KBM-7 (cell line): Measurements from ENCODE around the gene OGDH.
"Not testable (repeated sequence)": the region's sequence is repeated elsewhere in the genome, so short reads cannot be mapped to it uniquely, and the experiment has no call there.

Source experiments
- DNase-seq: peaks from one replicate; pipeline ENCODE4 v3.0.0-alpha.2; 2015
- in situ Hi-C: fragments of 300-500 bp; cut with MboI; formaldehyde crosslinking; loops from 2 replicates; pipeline ENCODE4 v1.14.3; 2020; ENCODE audit warnings: low sequenced_read_pairs, low pct_unique_long_range_greater_than_20kb, mixed read lengths

The OGDH gene

GRCh38 chr7:44713680-44714335 lies 107.4 kb downstream of the OGDH start:
- no peak for DNase-seq
- in situ Hi-C loops = no loop called here

DNA sequence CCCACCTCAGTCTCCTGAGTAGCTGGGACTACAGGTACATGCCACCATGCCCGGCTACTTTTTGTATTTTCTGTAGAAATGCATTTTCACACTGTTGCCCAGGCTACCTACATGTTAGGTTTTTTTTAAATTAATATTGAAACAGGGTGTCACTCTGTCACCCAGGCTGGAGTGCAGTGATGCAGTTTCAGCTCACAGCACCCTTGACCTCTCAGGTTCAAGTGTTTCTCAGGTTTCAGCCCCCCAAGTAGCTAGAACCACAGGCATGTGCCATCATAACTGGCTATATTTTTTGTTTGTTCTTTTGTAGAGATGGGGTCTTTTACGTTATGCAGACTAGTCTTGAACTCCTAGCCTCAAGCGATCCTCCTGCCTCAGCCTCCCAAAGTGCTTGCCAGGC lies 109.8 kb downstream of the OGDH start:
- in situ Hi-C loops = no loop called here
- no peak for DNase-seq

DNA sequence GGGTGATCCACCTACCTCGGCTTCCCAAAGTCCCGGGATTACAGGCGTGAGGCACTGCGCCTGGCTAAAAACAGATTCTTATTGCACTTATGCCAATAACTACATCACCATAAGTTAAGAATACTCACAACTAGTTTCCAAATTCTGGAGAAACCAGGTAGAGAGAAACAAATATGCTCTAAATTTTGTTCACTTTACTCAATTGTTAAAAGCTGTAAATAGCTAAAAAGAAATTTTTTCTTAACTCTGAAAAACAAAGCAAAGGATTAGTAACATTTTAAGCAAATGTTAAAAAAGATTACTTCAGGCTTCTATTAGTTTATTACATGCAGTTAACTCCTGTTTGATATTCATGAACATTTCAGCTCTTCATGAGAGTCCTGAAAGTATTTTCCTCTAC lies 113.9 kb downstream of the OGDH start:
- in situ Hi-C loops = no loop called here
- DNase-seq = no peak

DNA sequence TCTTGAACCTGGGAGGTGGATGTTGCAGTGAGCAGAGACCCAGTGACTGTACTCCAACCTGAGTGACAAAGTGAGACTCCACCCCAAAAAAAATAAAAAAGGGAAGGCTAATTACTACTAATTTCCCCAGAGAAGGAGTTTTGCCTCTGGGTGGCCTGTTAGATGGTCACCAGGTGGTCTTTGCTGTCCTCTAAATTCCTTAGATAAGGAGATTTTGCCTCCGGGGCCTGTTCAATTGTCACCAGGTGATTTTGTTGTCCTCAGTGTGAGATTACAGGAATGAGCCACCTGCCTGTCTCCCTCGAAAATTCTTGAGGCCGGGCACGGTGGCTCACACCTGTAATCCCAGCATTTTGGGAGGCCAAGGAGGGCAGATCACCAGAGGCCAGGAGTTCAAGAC lies 117.8 kb downstream of the OGDH start:
- in situ Hi-C loops = no loop called here

GRCh38 chr7:44726250-44726649 lies 119.8 kb downstream of the OGDH start:
- in situ Hi-C loops = not testable (repeated sequence)

More for the DNA sequence above, 117.8 kb downstream of the OGDH start:
- no peak for DNase-seq

GRCh38 chr7:44727158-44727936 lies 120.9 kb downstream of the OGDH start:
- in situ Hi-C loops = no loop called here
- DNase-seq = no peak

More at GRCh38 chr7:44726250-44726649, 119.8 kb downstream of the OGDH start:
- DNase-seq = not testable (repeated sequence)

DNA sequence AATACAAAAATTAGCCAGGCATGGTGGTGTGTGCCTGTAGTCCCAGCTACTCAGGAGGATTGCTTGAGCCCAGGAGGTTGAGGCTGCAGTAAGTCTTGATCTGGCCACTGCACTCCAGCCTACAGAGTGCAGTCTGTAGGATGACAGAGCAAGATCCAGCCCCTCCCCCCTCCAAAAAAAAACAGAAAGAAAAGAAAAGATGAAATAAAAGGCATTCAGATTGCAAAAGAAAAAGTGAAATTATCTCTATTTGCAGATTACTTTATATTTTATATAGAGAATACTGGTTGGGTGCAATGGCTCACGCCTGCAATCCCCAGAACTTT lies 121.5 kb downstream of the OGDH start:
- in situ Hi-C loops = no loop called here
- no peak for DNase-seq

GRCh38 chr7:44729949-44730590 lies 123.6 kb downstream of the OGDH start:
- in situ Hi-C loops = no loop called here
- no peak for DNase-seq

GRCh38 chr7:44732971-44733370 lies 126.5 kb downstream of the OGDH start:
- in situ Hi-C loops, DNase-seq: not testable (repeated sequence)

- no peak for DNase-seq
Observed at GRCh38 chr7:44733708-44734481, 127.5 kb downstream of the OGDH start.

DNA sequence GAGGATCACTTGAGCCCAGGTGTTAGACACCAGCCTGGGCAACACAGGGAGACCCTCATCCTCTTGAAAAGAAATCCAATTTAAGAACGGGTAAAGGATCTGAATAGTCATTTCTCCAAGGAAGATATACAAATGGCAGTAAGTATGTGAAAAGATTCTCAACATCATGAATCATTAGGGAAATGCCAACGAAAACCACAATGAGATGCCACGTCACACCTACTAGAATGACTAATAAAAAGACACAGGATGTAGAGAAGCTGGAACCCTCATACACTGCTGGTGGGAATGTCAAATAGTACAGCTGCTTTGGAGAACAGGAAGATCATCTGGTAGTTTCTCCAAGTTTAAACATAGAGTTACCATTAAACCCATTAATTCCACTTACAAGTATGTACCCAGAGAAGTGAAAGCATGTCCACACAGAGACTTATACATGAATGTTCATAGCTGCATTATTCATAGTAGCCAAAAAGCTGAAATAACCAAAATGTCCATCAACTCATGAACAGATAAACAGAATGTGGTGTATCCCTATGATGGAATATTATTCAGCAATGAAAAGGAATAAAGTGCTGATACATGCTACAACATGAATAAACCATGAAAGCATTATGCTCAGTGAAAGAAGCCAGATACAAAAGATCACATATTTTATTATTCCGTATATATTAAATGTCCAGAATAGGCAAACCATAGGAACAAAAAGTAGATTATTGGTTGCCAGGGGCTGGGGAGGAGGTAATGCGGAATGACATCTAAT lies 129.2 kb downstream of the OGDH start:
- no peak for DNase-seq
- in situ Hi-C loops = no loop called here

More at GRCh38 chr7:44733708-44734481, 127.5 kb downstream of the OGDH start:
- in situ Hi-C loops = no loop called here

DNA sequence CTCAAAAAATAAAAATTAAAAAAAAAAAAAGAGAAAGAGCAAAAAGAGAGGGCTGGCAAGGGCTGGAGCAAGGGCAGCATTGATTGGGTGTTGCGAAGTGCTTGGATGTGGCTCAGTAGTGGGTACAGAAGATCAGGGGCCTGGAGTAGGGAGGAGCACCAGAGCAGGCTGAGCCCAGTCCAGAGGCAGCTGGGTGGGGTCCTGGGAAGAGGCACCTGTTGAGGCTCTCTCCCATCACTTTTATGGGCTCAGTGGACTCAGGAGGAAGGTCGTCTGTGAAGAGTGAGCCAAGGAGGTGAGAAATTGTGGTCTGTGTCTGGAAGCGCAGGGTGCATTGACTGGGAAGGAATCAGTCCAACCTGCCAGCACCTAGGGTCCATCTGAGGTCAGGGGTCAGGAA lies 130.5 kb downstream of the OGDH start:
- in situ Hi-C loops = no loop called here
- no peak for DNase-seq

- in situ Hi-C loops = no loop called here
- no peak for DNase-seq
Observed at GRCh38 chr7:44738051-44738723, 131.8 kb downstream of the OGDH start.

GRCh38 chr7:44738876-44739665 lies 132.6 kb downstream of the OGDH start:
- DNase-seq = no peak
- in situ Hi-C loops = no loop called here

DNA sequence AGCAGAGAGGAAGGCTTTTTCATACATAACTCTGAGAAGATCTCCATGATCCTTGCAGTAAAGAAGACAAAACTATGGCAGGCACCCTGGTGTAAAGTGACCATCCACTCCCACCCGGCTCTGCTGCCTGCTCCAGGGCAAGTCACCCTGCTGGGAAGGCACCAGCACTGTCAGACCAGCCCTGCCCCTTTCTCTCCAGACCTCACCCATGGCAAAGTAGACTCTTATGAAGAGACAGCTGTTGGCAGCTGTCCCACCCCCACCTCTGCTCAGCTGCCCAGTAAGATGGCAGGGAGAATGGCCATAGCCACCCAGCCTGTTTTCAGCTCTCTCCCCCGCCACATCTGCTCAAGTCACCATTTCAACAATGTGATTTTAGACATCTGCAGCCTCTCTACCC lies 133.6 kb downstream of the OGDH start:
- in situ Hi-C loops = no loop called here
- no peak for DNase-seq

DNA sequence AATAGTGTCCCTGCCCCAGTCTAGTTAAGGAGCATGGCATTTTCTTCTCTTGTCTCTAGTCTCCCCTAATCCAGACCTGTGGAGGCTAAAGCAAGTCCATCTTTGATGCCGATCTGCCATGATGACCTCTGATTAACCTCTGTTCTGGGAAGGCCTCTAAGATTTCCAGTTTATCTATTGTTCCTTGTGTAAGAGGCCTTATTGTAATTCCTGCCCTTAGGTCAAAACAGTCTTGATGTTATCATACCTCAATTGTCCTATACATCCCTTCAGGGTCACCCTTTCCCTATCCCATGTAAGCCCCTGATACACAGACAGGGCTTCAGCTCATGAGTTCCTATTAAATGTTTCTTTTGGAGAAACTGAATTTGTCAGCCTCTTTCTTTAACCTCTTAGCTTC lies 137.3 kb downstream of the OGDH start:
- DNase-seq = no peak
- in situ Hi-C loops = no loop called here

DNA sequence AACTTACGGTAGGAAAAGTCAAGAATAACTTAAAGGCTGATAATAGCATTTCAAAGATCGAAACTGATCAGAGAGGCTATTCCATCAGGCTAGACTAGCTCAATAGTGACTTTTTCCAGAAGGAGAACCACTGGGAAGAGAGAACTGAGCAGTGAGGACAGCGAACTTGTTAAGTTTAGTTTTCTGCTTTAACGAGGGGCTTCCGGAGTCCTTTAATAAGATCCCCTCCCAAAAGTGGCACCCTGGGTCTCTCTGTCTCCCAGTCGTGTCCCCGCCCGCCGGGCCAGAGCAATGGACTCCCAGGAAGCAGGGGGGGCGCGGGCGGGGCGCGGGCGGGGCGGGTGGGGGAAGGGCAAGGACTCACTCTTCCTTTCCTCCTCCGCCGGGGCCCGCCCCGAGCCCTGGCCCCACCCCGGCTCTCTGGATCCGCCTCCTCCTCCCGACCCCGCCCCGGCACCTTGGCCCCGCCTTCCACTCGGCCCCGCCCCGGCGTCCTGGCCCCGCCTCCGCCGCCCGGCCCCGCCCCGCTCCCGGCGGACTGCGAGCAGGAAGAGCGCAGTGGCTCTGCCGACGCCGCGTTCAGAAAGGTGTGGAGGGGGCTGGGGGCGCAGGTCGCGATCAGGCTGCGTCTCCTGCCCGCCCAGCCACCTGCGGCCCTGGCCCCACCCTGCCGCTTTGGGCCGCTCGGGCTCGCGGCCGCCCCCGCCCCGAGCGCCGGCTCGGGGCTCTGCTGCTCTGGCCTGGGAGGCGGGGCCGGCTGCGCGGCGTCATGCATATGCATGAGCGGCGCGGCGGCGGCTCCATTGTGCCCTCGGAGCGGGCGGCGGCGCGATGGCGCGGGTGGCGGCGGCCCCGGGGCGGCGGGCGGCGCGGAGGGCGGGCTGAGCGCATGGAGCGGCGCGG lies 141.9 kb downstream of the OGDH start, which contains the start of gene ZMIZ2:
Gene ZMIZ2 (plus strand): TSS at position 803 of the 903 bp plus-strand sequence. CDS start 7,403 bp downstream, outside the sequence.
- in situ Hi-C loops = no loop called here
- peak; percentile 78 for DNase-seq
